ENCODE results near the gene LIN54.

GRCh38 chr4:82954212-82954611 is 56.4 kb downstream of the LIN54 start:
- no peak for TF ChIP-seq CTCF (IDR thresholded peaks at IDR 0.05)
- no peak for TF ChIP-seq ZFX (IDR thresholded peaks at IDR 0.05; ENCODE audit: borderline replicate concordance)

Measured in 22Rv1 (cell line).